HepG2 (cell line): Measurements from ENCODE around the gene KRT38. TPM values are rescaled to one million over a fixed set of nuclear protein-coding genes. Genes with fewer than 3 reads are reported as not detected.

Source experiments
- ATAC-seq: fragments of 200-7000 bp; cut with Tn5 transposase; 3 replicates; pipeline ENCODE4 v1.9.1; 2020; ENCODE audit warnings: mild to moderate bottlenecking, moderate library complexity
- BruUV-seq: library from RNA; stranded (reverse); fragments of 400-500 nt; replicated peaks from 2 replicates; lab custom pipeline; 2021; lab: Mats Ljungman, UMichigan
- CTCF ChIA-PET: fragments of 300-600 bp; formaldehyde crosslinking; extraction: SDS; loops from one replicate; lab custom pipeline; 2021; ENCODE audit warnings: low total read pairs, inconsistent platforms, low intra/inter-chr PET ratio; lab: Yijun Ruan, JAX
- POLR2A ChIA-PET: fragments of 350-600 bp; sonication (Branson Sonifier 250); formaldehyde crosslinking; loops from one replicate; lab custom pipeline; 2020; ENCODE audit warnings: antibody characterized with exemption, inconsistent platforms; lab: Yijun Ruan, JAX
- DNase-seq: peaks from one replicate; pipeline ENCODE4 v3.0.0-alpha.2; 2015; ENCODE audit warnings: low spot score
- FAIRE-seq: peaks from 3 replicates; lab custom pipeline; 2011; peaks lifted over from hg19 to GRCh38; lab: Jason Lieb, UNC
- H2AFZ ChIP-seq: one replicate; pipeline ENCODE4 v1.6.1; 2011; ENCODE audit warnings: low read length, inconsistent platforms
- H3K27ac ChIP-seq: fragments of 300-600 bp; 3 replicates; pipeline ENCODE4 v1.8.0; 2011; ENCODE audit warnings: mixed run types, mild to moderate bottlenecking, mixed read lengths, low read length, inconsistent platforms; ENCODE audit not compliant: insufficient read depth; ENCODE audit errors: extremely low read length
- H3K27me3 ChIP-seq, 2 experiments: fragments of 200-600 bp in 1 of 2; 2 replicates in 1 of 2; 3 replicates in 1 of 2; pipeline versions ENCODE4 v1.6.0 to v1.8.0; 2011; ENCODE audit warnings: low read length in 2 of 2, mild to moderate bottlenecking in 2 of 2, moderate library complexity in 2 of 2, inconsistent platforms in 1 of 2; ENCODE audit not compliant: insufficient read depth in 2 of 2, control insufficient read depth in 1 of 2
- H3K36me3 ChIP-seq, 2 experiments: fragments of 200-600 bp in 1 of 2; replicated peaks in 1 of 2; 2 replicates in 1 of 2; 3 replicates in 1 of 2; pipeline versions ENCODE4 v1.5.1 to v1.8.0; 2011; ENCODE audit warnings: low read length in 2 of 2, inconsistent platforms in 1 of 2; ENCODE audit not compliant: insufficient read depth in 2 of 2, control insufficient read depth in 1 of 2
- H3K4me1 ChIP-seq: 2 replicates; pipeline ENCODE4 v1.5.1; 2012; ENCODE audit warnings: low read length, inconsistent platforms; ENCODE audit not compliant: insufficient read depth
- H3K4me2 ChIP-seq: 2 replicates; pipeline ENCODE4 v1.6.0; 2011; ENCODE audit warnings: low read depth, low read length, inconsistent platforms
- H3K4me3 ChIP-seq, 3 experiments: fragments of 200-600 bp in 1 of 3; sonication (generic), shearing (Covaris generic) in 1 of 3; replicated peaks in 1 of 3; 2 replicates each; pipeline ENCODE4 v1.5.1; 2011 to 2016; ENCODE audit warnings: low read length in 3 of 3, inconsistent platforms in 2 of 3, low read depth in 2 of 3, mild to moderate bottlenecking in 2 of 3, control low read depth in 1 of 3, mixed read lengths in 1 of 3; ENCODE audit not compliant: insufficient read depth in 1 of 3
- H3K79me2 ChIP-seq: one replicate; pipeline ENCODE4 v1.6.1; 2011; ENCODE audit warnings: low read length, inconsistent platforms; ENCODE audit not compliant: insufficient read depth
- H3K9ac ChIP-seq: 2 replicates; pipeline ENCODE4 v1.6.0; 2011; ENCODE audit warnings: mild to moderate bottlenecking, low read depth, low read length, inconsistent platforms; ENCODE audit not compliant: insufficient read depth
- H3K9me3 ChIP-seq: 2 replicates; pipeline ENCODE4 v1.5.1; 2012; ENCODE audit warnings: mild to moderate bottlenecking, low read length
- H4K20me1 ChIP-seq: 2 replicates; pipeline ENCODE4 v1.6.0; 2011; ENCODE audit warnings: inconsistent platforms, mild to moderate bottlenecking, low read length, moderate library complexity; ENCODE audit not compliant: insufficient read depth
- ARID5B ChIP-seq: IDR thresholded peaks from 2 replicates; pipeline ENCODE4 v1.4.0; 2020; ENCODE audit warnings: mild to moderate bottlenecking, missing genetic modification reagents
- ATF3 ChIP-seq: sonication (generic); formaldehyde crosslinking; IDR thresholded peaks from 2 replicates; pipeline ENCODE4 v1.4.0; 2020; ENCODE audit warnings: missing genetic modification reagents
- ETV5 ChIP-seq: IDR thresholded peaks from 2 replicates; pipeline ENCODE4 v1.6.1; 2018; ENCODE audit warnings: missing biosample characterization, missing genetic modification reagents, inconsistent platforms, borderline replicate concordance
- FOXA3 ChIP-seq: IDR thresholded peaks from 2 replicates; pipeline ENCODE4 v1.6.1; 2016; ENCODE audit warnings: missing genetic modification reagents, missing compliant biosample characterization
- MEIS2 ChIP-seq: sonication (generic); formaldehyde crosslinking; IDR thresholded peaks from 2 replicates; pipeline ENCODE4 v1.9.0; 2021; ENCODE audit warnings: mild to moderate bottlenecking, missing genetic modification reagents
- NR2C2 ChIP-seq: sonication (generic); formaldehyde crosslinking; IDR thresholded peaks from 2 replicates; pipeline ENCODE4 v1.4.0; 2020; ENCODE audit warnings: missing genetic modification reagents, mild to moderate bottlenecking, moderate library complexity, borderline replicate concordance
- RARA ChIP-seq: IDR thresholded peaks from 2 replicates; pipeline ENCODE4 v1.6.1; 2016; ENCODE audit warnings: missing genetic modification reagents, missing compliant biosample characterization
- SOX5 ChIP-seq: IDR thresholded peaks from 2 replicates; pipeline ENCODE4 v1.6.1; 2016; ENCODE audit warnings: borderline replicate concordance
- SOX6 ChIP-seq, 2 experiments: fragments of 450-650 bp in 1 of 2; sonication (generic) in 1 of 2; formaldehyde crosslinking in 1 of 2; IDR thresholded peaks; 2 replicates each; pipeline versions ENCODE4 v1.4.0 to v1.6.1; 2017 to 2020; ENCODE audit warnings: antibody characterized with exemption in 1 of 2, mild to moderate bottlenecking in 1 of 2, missing genetic modification reagents in 1 of 2
- USF2 ChIP-seq, 2 experiments: sonication (generic) in 1 of 2; formaldehyde crosslinking in 1 of 2; IDR thresholded peaks; 2 replicates each; pipeline versions ENCODE4 v1.5.1 to v1.6.1; 2011 to 2020; ENCODE audit warnings: borderline replicate concordance in 1 of 2, low read depth in 1 of 2, low read length in 1 of 2, mild to moderate bottlenecking in 1 of 2, missing genetic modification reagents in 1 of 2, moderate library complexity in 1 of 2
- ZNF143 ChIP-seq: sonication (generic); formaldehyde crosslinking; IDR thresholded peaks from 2 replicates; pipeline ENCODE4 v1.4.0; 2020; ENCODE audit warnings: missing genetic modification reagents
- ZNF335 ChIP-seq: sonication (generic); formaldehyde crosslinking; IDR thresholded peaks from 2 replicates; pipeline ENCODE4 v1.4.0; 2020; ENCODE audit warnings: missing genetic modification reagents
- ZNF503 ChIP-seq: sonication (generic); formaldehyde crosslinking; IDR thresholded peaks from 2 replicates; pipeline ENCODE4 v1.4.0; 2020; ENCODE audit warnings: missing genetic modification reagents
- WGBS: methylation state at CpG from one replicate; pipeline ENCODE4 v1.1.6; 2017; ENCODE audit warnings: low lambda C conversion rate; 5-methylcytosine and 5-hydroxymethylcytosine counted together
- in situ Hi-C: cut with HindIII; loops from 2 replicates; pipeline ENCODE4 v1.10.0; 2017; ENCODE audit warnings: low pct_unique_long_range_greater_than_20kb; ENCODE audit not compliant: extremely low pct_ligation_motif_present
- intact Hi-C: fragments of 100-400 bp; cut with micrococcal nuclease; formaldehyde crosslinking; loops from one replicate; pipeline ENCODE4 v1.10.0; 2022; ENCODE audit not compliant: unreplicated experiment
- polyA plus RNA-seq, 8 experiments: library from polyadenylated mRNA; depleted of rRNA in 3 of 8; stranded (reverse) in 7 of 8; unstranded in 1 of 8; fragments of >200 nt; fragmentation: Illumina TruSeq in 4 of 8; extraction: Trizol in 4 of 8; gene quantifications; 2 replicates each; pipeline versions ENCODE4 v1.2.1 to v1.2.3, GENCODE V29; 2011 to 2016; ENCODE audit warnings: low read depth in 4 of 8, missing spikeins in 1 of 8, mixed read lengths in 1 of 8; ENCODE audit not compliant: insufficient read depth in 1 of 8
- total RNA-seq, 5 experiments: library from RNA; depleted of rRNA; stranded (reverse); fragments of >200 nt; fragmentation: Illumina TruSeq; extraction: Trizol; gene quantifications; 2 replicates each; pipeline ENCODE4 v1.2.3, GENCODE V29; 2016; ENCODE audit warnings: low read depth in 1 of 5

KRT38 gene
- total and polyA plus RNA-seq, 2 of the 13 experiments (the other 11 are each of a cell fraction or from before 2014, with no cell fraction given) = not detected

GRCh38 chr17:41406205-41406604, 34.6 kb downstream of the KRT38 start (continued):
- TF ChIP-seq NR2C2 (CRISPR knock-in tag) = no peak

- ChIA-PET CTCF (no interaction called here), POLR2A (interaction anchor here (0.9 to 4.1 kb wide), 7 partner anchors 10 to 502 kb away, joined by 3 to 35 read pairs (median 3); partner anchors contain the start of gene KRT19)
- Histone ChIP-seq H3K4me2 (no peak overlapping the region), H3K4me1 (peaks cover 34% of the 10 kb centered on the region), H4K20me1 (no peaks in the 10 kb centered on the region), H3K4me3 (no peak overlapping the region), H3K36me3 (no peaks in the 10 kb centered on the region), H3K9ac (peak overlapping the region; percentile 18; the same call in 1 of the 2 replicates), H3K27me3 (no peaks in the 10 kb centered on the region), H3K27ac (peak overlapping the region; percentile 7), H2AFZ (no peak overlapping the region), H3K9me3 (no peaks in the 10 kb centered on the region), H3K79me2 (no peaks in the 10 kb centered on the region)
- FAIRE-seq (no peak), ATAC-seq (peak; percentile 46; the same call in 1 of the 3 replicates), DNase-seq (peak; percentile 95)
- WGBS = 34% methylated on average over 6 of the region's 7 CpGs
- intact Hi-C loops = no loop called here
- in situ Hi-C loops = no loop called here
- TSS peak; percentile 69 for BruUV-seq
- TF ChIP-seq RARA (CRISPR knock-in tag) (peak; percentile 90), SOX6 (IDR thresholded peaks at IDR 0.05) (no peak), SOX6 (CRISPR knock-in tag; IDR thresholded peaks at IDR 0.05) (peak; percentile 80), ZNF335 (CRISPR knock-in tag) (no peak; the same call in 1 of the 2 replicates), ATF3 (peak; percentile 69; the same call in 1 of the 2 replicates), ZNF143 (CRISPR knock-in tag) (no peak), ARID5B (CRISPR knock-in tag) (peak; percentile 79), FOXA3 (CRISPR knock-in tag) (peak; percentile 71), MEIS2 (CRISPR knock-in tag) (no peak), ZNF503 (CRISPR knock-in tag) (0 out of 2 replicates have a peak, but pooled peaks have one; percentile 53), ETV5 (CRISPR knock-in tag) (peak; percentile 10; the same call in 1 of the 2 replicates), USF2 (IDR thresholded peaks at IDR 0.05; ENCODE audit: low read depth, low read length) (peak; percentile 27; the same call in 1 of the 2 replicates), USF2 (CRISPR knock-in tag; IDR thresholded peaks at IDR 0.05; ENCODE audit: borderline replicate concordance) (no peak), SOX5 (CRISPR knock-in tag) (peak; percentile 95)
These were observed 36.6 kb downstream of the KRT38 start for GRCh38 chr17:41404024-41404671.
